ENCODE data around the gene ZMYM3. TPM values are rescaled to one million over a fixed set of nuclear protein-coding genes. Genes with fewer than 3 reads are reported as not detected.

Gene ZMYM3
- total and polyA plus RNA-seq, 9 of the 15 experiments (the other 6 are each of a cell fraction or from before 2014, with no cell fraction given): 4.3 to 36.3 (median 16.8) TPM

DNA sequence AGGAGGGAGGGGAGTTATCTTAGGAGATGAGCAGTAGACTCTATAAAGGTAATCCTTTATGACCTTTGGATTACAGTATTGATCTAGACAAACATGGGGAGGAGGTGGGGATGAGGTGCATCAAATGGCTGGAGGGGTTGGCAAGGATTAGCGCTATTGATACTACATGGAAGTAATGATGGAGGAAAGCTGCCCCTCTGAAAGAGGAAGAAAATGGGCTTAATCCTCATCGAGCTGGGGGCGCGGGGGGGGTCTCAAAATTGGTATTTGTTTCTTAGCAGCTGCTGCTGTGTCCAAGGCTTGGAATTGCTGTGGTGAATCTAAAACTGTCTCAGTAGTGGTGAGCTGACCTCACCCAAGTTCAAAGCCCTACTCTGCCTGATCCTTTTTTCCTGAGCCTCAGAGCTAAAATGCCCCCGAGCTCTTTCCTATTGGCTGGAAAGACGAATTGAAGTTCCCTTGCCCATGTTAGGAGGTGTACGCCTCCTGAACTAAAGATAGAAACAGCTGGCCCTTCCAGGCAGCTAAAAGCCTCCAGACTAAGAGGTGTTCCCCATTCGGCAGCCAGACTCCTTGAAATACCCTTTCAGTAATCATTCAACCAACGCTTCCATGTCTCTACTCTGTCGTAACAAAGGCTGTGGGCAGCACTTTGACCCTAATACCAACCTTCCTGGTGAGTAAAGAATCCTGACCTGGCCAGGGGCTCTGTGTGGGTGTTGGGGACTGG, 47.4 kb upstream of the ZMYM3 start, which contains the start of gene ITGB1BP2 (continued):
- TF ChIP-seq SNRNP70 (optimal IDR thresholded peaks at IDR 0.05; ENCODE audit: low read depth, low read length) (no peak), ZNF146 (CRISPR knock-in tag; IDR thresholded peaks at IDR 0.05; ENCODE audit: unreplicated experiment) (no peak), FOSL1 (tag; conservative IDR thresholded peaks at IDR 0.05) (no peak), ZNF431 (CRISPR knock-in tag; IDR thresholded peaks at IDR 0.05) (no peak), TGIF2 (CRISPR knock-in tag; IDR thresholded peaks at IDR 0.05) (no peak), RHOXF2B (CRISPR knock-in tag; conservative IDR thresholded peaks at IDR 0.05) (no peak), KDM1A (IDR thresholded peaks at IDR 0.05) (no peak), NCOA4 (IDR thresholded peaks at IDR 0.05; ENCODE audit: partially characterized antibody) (no peak), HOMEZ (CRISPR knock-in tag; IDR thresholded peaks at IDR 0.05) (no peak)
- TF ChIP-seq, protein P1, sequence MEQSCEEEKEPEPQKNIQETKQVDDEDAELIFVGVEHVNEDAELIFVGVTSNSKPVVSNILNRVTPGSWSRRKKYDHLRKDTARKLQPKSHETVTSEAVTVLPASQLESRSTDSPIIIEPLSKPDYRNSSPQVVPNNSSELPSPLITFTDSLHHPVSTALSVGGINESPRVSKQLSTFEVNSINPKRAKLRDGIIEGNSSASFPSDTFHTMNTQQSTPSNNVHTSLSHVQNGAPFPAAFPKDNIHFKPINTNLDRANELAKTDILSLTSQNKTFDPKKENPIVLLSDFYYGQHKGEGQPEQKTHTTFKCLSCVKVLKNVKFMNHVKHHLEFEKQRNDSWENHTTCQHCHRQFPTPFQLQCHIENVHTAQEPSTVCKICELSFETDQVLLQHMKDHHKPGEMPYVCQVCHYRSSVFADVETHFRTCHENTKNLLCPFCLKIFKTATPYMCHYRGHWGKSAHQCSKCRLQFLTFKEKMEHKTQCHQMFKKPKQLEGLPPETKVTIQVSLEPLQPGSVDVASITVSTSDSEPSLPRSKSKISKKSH (CRISPR knock-in tag; IDR thresholded peaks at IDR 0.05): no peak

Measured in K562 (cell line).